GM19397 (cell line): ENCODE results near the gene ABI1.
A peak's percentile ranks its signal among the peaks of the same experiment; 100 is the strongest.
"Not testable (repeated sequence)": the region's sequence is repeated elsewhere in the genome, so short reads cannot be mapped to it uniquely, and the experiment has no call there.

Source experiments
- ATAC-seq: cut with Tn5 transposase; IDR thresholded peaks from one replicate; pipeline ENCODE4 v1.9.1; 2021; ENCODE audit warnings: mild to moderate bottlenecking, moderate library complexity; ENCODE audit not compliant: unreplicated experiment

The ABI1 gene

GRCh38 chr10:26805567-26806245 is 55.1 kb downstream of the ABI1 start:
- no peak for ATAC-seq

DNA sequence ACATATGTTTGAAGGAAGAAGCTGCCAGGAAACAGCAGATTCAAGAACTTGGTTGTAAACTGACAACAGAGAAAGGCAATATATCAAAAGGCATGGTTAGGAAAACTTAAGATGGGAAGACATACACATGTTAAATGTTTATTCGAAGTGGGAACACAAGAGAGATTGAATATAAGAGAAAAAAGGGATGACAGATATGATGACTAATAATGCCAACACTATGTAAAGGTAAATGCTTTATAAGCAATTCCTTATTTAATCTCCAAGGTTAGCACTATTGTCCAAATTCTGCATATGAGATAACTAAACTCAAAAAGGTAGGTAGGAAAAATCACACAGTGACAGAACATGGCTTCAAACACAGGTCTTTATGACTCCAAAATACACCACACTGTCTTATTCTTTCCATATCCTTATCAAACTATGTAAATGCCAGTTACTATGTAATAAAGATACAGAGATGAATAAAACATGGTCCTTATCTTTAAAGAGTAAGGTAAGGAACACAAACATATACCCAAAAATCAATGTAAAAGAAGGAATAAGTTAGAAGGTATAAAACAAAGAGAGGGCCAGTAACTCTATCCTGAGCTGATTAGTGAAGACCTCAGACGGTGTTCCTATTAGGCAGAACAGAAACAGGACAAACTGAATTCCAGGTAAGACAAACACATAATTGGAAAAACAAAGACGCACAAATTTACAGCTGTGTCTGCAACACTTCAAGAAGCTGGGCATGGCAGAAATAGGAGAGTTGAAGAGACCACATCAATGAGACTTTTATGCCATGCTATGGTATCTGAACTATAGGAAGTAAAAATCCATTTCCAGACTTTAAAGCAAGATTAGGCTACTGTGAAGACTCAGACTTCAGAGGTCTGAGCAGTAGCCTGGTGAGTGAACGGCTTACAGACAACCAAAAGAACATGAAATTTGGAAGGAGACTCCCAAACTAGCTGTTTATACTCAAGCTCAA is 56.1 kb downstream of the ABI1 start:
- no peak for ATAC-seq

DNA sequence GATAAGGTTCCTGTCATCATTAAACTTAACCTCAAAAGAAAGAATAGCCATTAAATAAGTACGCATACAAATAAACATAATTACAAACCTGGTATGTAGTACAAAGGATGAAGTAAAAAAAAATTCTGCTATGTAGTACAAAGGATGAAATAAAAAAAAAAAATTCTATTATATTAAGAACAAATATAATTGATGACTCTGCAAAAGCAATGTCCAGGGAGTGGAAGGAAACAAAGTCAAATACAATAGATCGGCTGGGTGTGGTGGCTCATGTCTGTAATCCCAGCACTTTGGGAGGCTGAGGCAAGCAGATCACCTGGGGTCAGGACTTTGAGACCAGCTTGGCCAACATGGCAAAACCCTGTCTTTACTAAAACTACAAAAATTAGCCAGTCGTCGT is 56.9 kb downstream of the ABI1 start:
- ATAC-seq = no peak

DNA sequence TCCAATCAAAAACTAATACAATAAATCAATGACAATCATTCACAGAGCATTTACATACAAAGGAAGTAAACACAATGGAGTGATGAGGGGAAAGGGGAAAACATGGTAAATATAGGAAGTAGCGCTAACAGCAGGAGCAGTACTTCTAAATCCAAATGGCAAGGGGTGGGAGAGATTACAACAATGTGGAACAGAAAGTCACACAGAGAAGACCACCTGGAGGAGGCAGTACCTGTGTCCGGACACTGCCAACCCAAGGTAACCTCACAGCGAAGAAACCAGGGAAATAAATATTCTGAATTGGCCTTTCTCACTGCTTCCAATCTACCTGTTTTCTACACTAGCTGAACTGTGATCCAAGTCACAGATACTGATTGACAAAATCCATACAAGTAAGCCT is 58.2 kb downstream of the ABI1 start:
- no peak for ATAC-seq

DNA sequence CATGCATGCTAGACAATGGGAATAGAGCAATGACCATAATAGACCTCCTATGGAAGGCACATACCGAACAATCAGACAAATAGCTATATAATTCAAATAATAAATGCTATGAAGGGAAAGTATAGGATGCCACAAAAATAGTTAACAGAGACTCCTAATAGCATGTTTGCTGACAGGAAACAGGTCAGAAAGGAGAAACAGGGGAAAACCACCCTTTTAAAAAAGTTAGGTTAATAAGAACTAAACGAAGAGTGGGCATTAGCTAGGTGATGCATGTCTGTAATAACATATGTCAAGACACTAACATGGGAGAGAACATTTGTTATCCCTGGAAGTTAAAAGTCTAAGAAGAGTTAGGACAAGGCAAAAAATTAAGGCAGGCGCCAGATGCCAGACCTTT is 58.9 kb downstream of the ABI1 start:
- no peak for ATAC-seq

DNA sequence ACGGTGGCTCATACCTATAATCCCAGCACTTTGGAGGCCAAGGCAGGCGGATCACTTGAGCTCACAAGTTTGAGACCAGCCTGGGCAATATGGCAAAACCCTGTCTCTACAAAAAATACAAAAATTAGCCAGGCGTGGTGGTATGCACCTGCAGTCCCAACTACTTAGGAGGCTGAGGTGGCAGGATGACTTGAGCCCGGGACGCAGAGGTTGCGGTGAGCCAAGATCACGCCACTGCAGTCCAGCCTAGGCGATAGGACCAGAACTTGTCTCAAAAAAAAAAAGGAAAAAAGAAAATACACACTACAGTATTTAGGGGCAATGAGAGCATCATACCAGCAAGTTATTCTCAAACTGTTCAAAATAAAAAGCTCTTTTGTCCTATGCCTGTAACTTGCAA is 59.5 kb downstream of the ABI1 start:
- ATAC-seq = no peak

GRCh38 chr10:26800468-26800867 is 60.3 kb downstream of the ABI1 start:
- ATAC-seq = no peak

- ATAC-seq = peak; percentile 51
Observed at GRCh38 chr10:26799342-26799741, 61.4 kb downstream of the ABI1 start.

DNA sequence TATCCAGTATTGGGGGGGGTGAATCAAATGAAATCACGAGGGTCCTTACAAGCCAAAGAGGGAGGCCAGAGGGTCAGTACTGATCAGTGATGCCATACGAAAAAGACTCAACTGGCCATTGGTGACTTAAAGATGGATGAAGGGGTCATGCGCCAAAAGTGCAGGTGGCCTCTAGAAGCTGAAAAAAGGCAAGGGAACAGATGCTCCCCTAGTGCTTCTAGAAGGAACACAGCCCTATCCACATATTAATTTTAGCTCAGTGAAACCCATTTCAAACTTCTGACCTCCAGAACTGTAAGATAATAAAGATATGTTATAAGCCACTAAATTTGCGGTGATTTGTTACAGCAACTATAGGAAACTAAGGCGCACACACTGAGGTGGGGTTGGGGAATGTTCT is 62.5 kb downstream of the ABI1 start:
- no peak for ATAC-seq

DNA sequence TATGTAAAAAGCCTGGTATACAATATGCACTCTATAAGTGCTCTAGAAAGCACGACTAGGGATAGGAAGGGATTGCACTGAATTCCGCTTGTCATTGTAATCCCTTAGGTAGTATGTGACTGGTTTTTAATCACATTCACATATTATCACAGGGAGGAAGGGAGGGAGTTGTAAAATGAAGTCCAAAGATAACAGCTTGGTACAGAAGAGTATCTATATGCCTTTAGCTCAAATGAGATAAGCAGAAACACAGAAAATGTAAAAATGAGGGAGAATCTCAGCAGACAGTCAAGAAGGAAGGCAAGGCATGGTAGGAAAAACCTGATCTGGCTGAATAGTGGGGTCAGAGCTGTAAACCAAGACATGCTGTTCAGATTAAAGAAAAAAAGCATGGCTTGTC is 63.4 kb downstream of the ABI1 start:
- ATAC-seq = no peak

- ATAC-seq = no peak
Observed at GRCh38 chr10:26792758-26793495, 67.8 kb downstream of the ABI1 start.

GRCh38 chr10:26790221-26790995 is 70.3 kb downstream of the ABI1 start:
- no peak for ATAC-seq

- ATAC-seq = not testable (repeated sequence)
Observed at GRCh38 chr10:26789779-26790178, 71.0 kb downstream of the ABI1 start.

- ATAC-seq = no peak
Observed at GRCh38 chr10:26787362-26787761, 73.4 kb downstream of the ABI1 start.

DNA sequence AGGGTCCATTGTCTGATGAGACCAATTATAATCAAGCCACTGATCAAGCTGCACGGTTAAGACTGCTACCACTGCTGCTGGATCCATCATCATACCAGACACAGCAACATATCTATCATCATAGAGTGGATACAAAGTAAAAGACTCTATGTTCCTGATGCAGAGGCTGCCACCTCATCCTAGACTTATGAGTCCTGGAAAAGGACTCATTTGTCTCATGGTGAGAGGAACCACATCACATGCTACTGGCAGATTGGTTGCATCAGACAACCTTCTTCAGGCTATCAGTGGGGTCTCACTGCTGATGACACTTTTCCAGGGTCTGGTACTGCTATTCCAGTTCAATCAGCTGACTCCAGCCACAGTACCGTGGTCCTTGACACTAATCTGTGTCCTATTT is 79.0 kb downstream of the ABI1 start:
- ATAC-seq = peak; percentile 8

DNA sequence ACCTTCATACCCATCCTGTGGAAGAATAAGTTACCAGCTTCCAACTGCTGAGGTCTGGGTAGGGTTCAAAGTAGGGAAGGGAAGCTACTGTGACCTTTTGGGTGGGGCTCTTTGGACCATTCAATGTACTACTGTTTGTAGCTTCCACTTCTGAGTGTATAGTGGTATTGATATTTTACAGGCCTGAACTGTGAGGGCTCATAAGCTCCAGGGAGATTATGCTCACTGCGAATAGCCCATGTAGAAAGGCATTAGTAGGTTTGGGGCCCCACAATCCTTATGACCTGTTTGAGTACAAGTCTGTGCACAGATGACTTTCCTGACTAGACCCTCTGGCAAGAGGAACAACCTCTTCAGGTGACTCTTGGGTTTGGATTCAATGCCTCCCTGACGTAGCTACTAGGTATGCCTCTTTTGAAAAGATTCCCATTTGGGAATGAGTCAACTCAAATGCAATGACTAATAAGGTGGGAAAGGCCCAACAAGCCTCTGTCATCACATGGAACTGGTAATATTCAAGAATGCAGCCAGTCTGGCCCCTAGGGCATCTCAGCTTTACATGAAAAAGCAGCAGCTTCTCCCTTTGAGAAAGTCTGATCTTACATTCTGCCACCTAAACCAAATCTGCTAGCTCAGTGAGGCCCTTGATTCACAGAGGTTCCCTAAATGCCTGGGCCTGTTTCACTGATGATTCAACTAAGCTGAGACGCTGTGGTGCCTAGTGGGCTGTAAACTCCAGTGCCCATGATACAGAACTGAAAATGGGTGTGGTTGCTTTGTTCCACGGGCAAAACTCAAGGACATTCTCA is 79.8 kb downstream of the ABI1 start:
- peak; percentile 62 for ATAC-seq

GRCh38 chr10:26780106-26780792 is 80.5 kb downstream of the ABI1 start:
- no peak for ATAC-seq

GRCh38 chr10:26779176-26779860 is 81.4 kb downstream of the ABI1 start:
- no peak for ATAC-seq

DNA sequence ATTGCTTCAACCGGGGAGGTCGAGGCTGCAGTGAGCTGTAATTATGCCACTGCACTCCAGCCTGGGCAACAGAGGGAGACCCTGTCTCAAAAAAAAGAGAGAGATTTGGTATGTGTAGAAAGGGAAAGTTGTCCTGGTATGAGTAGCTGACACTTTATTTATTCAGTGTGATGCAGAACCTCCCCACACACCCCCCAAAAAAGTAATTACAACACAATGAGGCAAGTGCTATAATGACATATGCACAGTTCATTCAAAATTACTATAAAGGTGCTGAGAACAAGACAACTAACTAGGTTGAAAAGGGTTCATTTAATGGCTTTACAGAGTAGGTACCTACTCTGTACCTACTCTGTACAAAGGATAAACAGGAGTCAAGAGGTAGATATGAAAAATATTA is 83.1 kb downstream of the ABI1 start:
- ATAC-seq = no peak
